GM12878 (cell line): ENCODE data around the gene UFD1. TPM values are rescaled to one million over a fixed set of nuclear protein-coding genes. Genes with fewer than 3 reads are reported as not detected.
A peak's percentile ranks its signal among the peaks of the same experiment; 100 is the strongest.

Experiments
- ATAC-seq: fragments of 200-7000 bp; cut with Tn5 transposase; 3 replicates; pipeline ENCODE4 v1.9.1; 2020; ENCODE audit warnings: mild to moderate bottlenecking, moderate library complexity
- BruUV-seq: library from RNA; stranded (reverse); fragments of 400-500 nt; replicated peaks from 2 replicates; lab custom pipeline; 2021; lab: Mats Ljungman, UMichigan
- CTCF ChIA-PET: fragments of 300-600 bp; sonication (Branson Sonifier 250); formaldehyde crosslinking; extraction: SDS; loops from one replicate; lab custom pipeline; 2021; ENCODE audit warnings: inconsistent platforms; lab: Yijun Ruan, JAX
- POLR2A ChIA-PET: fragments of 350-600 bp; formaldehyde crosslinking; extraction: SDS; loops from one replicate; lab custom pipeline; 2021; ENCODE audit warnings: inconsistent platforms; lab: Charles Lee
- RAD21 ChIA-PET: fragments of 300-600 bp; sonication (Branson Sonifier 250); formaldehyde crosslinking; loops from one replicate; lab custom pipeline; 2023; ENCODE audit warnings: antibody characterized with exemption; ENCODE audit not compliant: unreplicated experiment; lab: Charles Lee
- SMC1A ChIA-PET: fragments of 300-600 bp; sonication (Branson Sonifier 250); formaldehyde crosslinking; loops from one replicate; lab custom pipeline; 2023; ENCODE audit not compliant: unreplicated experiment, uncharacterized antibody; lab: Charles Lee
- DNase-seq: peaks from one replicate; pipeline ENCODE4 v3.0.0-alpha.2; 2011; ENCODE audit warnings: low read depth, low spot score
- FAIRE-seq: peaks from 3 replicates; lab custom pipeline; 2011; peaks lifted over from hg19 to GRCh38; lab: Jason Lieb, UNC
- H2AFZ ChIP-seq: 2 replicates; pipeline ENCODE4 v1.6.0; 2011; ENCODE audit warnings: low read depth, low read length, control low read depth; ENCODE audit not compliant: control insufficient read depth
- H3K27ac ChIP-seq: 2 replicates; pipeline ENCODE4 v1.5.1; 2011; ENCODE audit warnings: control low read depth; ENCODE audit not compliant: control insufficient read depth, insufficient read depth
- H3K27me3 ChIP-seq, 2 experiments: replicated peaks in 1 of 2; 2 replicates each; pipeline versions ENCODE4 v1.6.0 to v1.6.1; 2011; ENCODE audit warnings: low read length in 1 of 2; ENCODE audit not compliant: control insufficient read depth in 2 of 2, insufficient read depth in 2 of 2
- H3K36me3 ChIP-seq, 2 experiments: 2 replicates each; pipeline ENCODE4 v1.5.1; 2011; ENCODE audit warnings: low read length in 1 of 2; ENCODE audit not compliant: control insufficient read depth in 2 of 2, insufficient read depth in 2 of 2
- H3K4me1 ChIP-seq: 2 replicates; pipeline ENCODE4 v1.6.1; 2011; ENCODE audit warnings: mild to moderate bottlenecking, low read length, moderate library complexity, mixed read lengths; ENCODE audit not compliant: control insufficient read depth, insufficient read depth
- H3K4me2 ChIP-seq: 2 replicates; pipeline ENCODE4 v1.6.0; 2011; ENCODE audit warnings: control low read depth; ENCODE audit not compliant: control insufficient read depth, insufficient read depth
- H3K4me3 ChIP-seq: fragments of 200-600 bp; sonication (generic); 2 replicates; pipeline ENCODE4 v1.5.1; 2016
- H3K79me2 ChIP-seq: 2 replicates; pipeline ENCODE4 v1.6.0; 2011; ENCODE audit warnings: low read length; ENCODE audit not compliant: control insufficient read depth, insufficient read depth
- H3K9ac ChIP-seq: 2 replicates; pipeline ENCODE4 v1.8.0; 2011; ENCODE audit warnings: low read length, control low read depth, mixed read lengths; ENCODE audit not compliant: control insufficient read depth, insufficient read depth
- H3K9me3 ChIP-seq: replicated peaks from 3 replicates; pipeline ENCODE4 v1.5.1; 2011; ENCODE audit warnings: mild to moderate bottlenecking, low read length; ENCODE audit not compliant: control insufficient read depth, insufficient read depth
- H4K20me1 ChIP-seq: 2 replicates; pipeline ENCODE4 v1.6.0; 2011; ENCODE audit not compliant: control insufficient read depth, insufficient read depth
- CHD2 ChIP-seq: IDR thresholded peaks from 2 replicates; pipeline ENCODE4 v1.6.1; 2011; ENCODE audit warnings: low read depth, low read length, improper control_type of control experiment, borderline replicate concordance
- GATAD2B ChIP-seq: fragments of 450-650 bp; conservative IDR thresholded peaks from 2 replicates; pipeline ENCODE4 v1.6.1; 2017; ENCODE audit warnings: low read depth, mild to moderate bottlenecking, moderate library complexity
- POLR2AphosphoS2 ChIP-seq: IDR thresholded peaks from 2 replicates; pipeline ENCODE4 v1.6.1; 2011; ENCODE audit warnings: low read depth, mild to moderate bottlenecking, low read length, improper control_type of control experiment, moderate library complexity
- POU2F2 ChIP-seq: IDR thresholded peaks from 3 replicates; pipeline ENCODE4 v1.6.1; 2011; ENCODE audit warnings: low read depth, mild to moderate bottlenecking, low read length, borderline replicate concordance
- RELA ChIP-seq: fragments of 450-650 bp; IDR thresholded peaks from 2 replicates; pipeline ENCODE4 v1.8.0; 2014; ENCODE audit warnings: borderline replicate concordance; ENCODE audit not compliant: partially characterized antibody
- SMC3 ChIP-seq: IDR thresholded peaks from 2 replicates; pipeline ENCODE4 v1.6.1; 2011; ENCODE audit warnings: low read length, improper control_type of control experiment, borderline replicate concordance
- SP1 ChIP-seq: IDR thresholded peaks from one replicate; pipeline ENCODE4 v1.6.1; 2011; ENCODE audit warnings: low read depth, low read length
- SUZ12 ChIP-seq: fragments of 200-600 bp; sonication (generic); IDR thresholded peaks from one replicate; pipeline ENCODE4 v1.6.1; 2018; ENCODE audit warnings: antibody characterized with exemption, mild to moderate bottlenecking; ENCODE audit not compliant: unreplicated experiment
- ZBTB40 ChIP-seq: fragments of 450-650 bp; IDR thresholded peaks from 2 replicates; pipeline ENCODE4 v1.6.1; 2016; ENCODE audit warnings: mild to moderate bottlenecking, moderate library complexity, borderline replicate concordance
- WGBS: methylation state at CpG from one replicate; pipeline ENCODE4 v1.1.6; 2016; ENCODE audit warnings: low lambda C conversion rate; ENCODE audit not compliant: insufficient replicate concordance, insufficient coverage; ENCODE audit errors: missing lambda C conversion rate; 5-methylcytosine and 5-hydroxymethylcytosine counted together
- in situ Hi-C: fragments of 300-500 bp; cut with MboI; formaldehyde crosslinking; loops from 9 replicates; pipeline ENCODE4 v1.14.3; 2018; ENCODE audit warnings: mixed read lengths
- intact Hi-C: fragments of 100-400 bp; cut with micrococcal nuclease; formaldehyde crosslinking; loops from one replicate; pipeline ENCODE4 v1.14.2; 2022; ENCODE audit not compliant: unreplicated experiment
- polyA plus RNA-seq, 11 experiments: library from polyadenylated mRNA; depleted of rRNA in 4 of 11; unstranded in 6 of 11; stranded (reverse) in 5 of 11; fragments of >200 nt; fragmentation: Nextera tagmentation in 4 of 11; fragmentation: Illumina TruSeq in 1 of 11; extraction: Ambion mirVana in 4 of 11; extraction: Trizol in 1 of 11; gene quantifications; 1 replicate in 1 of 11; 2 replicates in 10 of 11; pipeline versions ENCODE4 v1.2.1 to v1.2.3, GENCODE V29; 2011 to 2016; ENCODE audit warnings: inconsistent platforms in 2 of 11, missing spikeins in 2 of 11, low read depth in 1 of 11
- total RNA-seq, 4 experiments: library from RNA; depleted of rRNA in 3 of 4; stranded (reverse); fragments of >200 nt in 3 of 4; fragmentation: Illumina TruSeq in 1 of 4; extraction: Trizol in 1 of 4; gene quantifications; 2 replicates each; pipeline versions ENCODE4 v1.2.1 to v1.2.3, GENCODE V29; 2013 to 2021
- TF ChIP-seq, protein P1 (sequence below), 3 experiments: IDR thresholded peaks in 2 of 3; conservative IDR thresholded peaks in 1 of 3; 2 replicates each; pipeline ENCODE4 v1.5.1; 2011; ENCODE audit warnings: low read depth in 3 of 3, low read length in 3 of 3, mild to moderate bottlenecking in 3 of 3, control low read depth in 2 of 3, moderate library complexity in 2 of 3, inconsistent platforms in 1 of 3, mixed read lengths in 1 of 3; ENCODE audit not compliant: control insufficient read depth in 2 of 3, insufficient read depth in 1 of 3; ENCODE audit errors: extremely low read depth in 1 of 3

Gene UFD1
- total and polyA plus RNA-seq, 10 of the 15 experiments (the other 5 are each of a cell fraction or from before 2014, with no cell fraction given) = 67.2 to 143 (median 117) TPM

GRCh38 chr22:19495562-19496323, 16.8 kb upstream of the UFD1 start:
- ChIA-PET CTCF (interaction anchor here (0.7 to 1.3 kb wide), 2 partner anchors 127 to 134 kb away, joined by 3 to 10 read pairs; no protein-coding TSS in a partner anchor), POLR2A (no interaction called here)

More at GRCh38 chr22:19495562-19496323, 16.8 kb upstream of the UFD1 start:
- TF ChIP-seq POLR2AphosphoS2 (no peak), SMC3 (peak; percentile 23; the same call in 1 of the 2 replicates), POU2F2 (no peak), SUZ12 (no peak), CHD2 (no peak), SP1 (no peak), GATAD2B (no peak), ZBTB40 (no peak), RELA (no peak)
- TF ChIP-seq, protein P1, sequence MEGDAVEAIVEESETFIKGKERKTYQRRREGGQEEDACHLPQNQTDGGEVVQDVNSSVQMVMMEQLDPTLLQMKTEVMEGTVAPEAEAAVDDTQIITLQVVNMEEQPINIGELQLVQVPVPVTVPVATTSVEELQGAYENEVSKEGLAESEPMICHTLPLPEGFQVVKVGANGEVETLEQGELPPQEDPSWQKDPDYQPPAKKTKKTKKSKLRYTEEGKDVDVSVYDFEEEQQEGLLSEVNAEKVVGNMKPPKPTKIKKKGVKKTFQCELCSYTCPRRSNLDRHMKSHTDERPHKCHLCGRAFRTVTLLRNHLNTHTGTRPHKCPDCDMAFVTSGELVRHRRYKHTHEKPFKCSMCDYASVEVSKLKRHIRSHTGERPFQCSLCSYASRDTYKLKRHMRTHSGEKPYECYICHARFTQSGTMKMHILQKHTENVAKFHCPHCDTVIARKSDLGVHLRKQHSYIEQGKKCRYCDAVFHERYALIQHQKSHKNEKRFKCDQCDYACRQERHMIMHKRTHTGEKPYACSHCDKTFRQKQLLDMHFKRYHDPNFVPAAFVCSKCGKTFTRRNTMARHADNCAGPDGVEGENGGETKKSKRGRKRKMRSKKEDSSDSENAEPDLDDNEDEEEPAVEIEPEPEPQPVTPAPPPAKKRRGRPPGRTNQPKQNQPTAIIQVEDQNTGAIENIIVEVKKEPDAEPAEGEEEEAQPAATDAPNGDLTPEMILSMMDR (IDR thresholded peaks at IDR 0.05 in 2 of 3, conservative IDR thresholded peaks at IDR 0.05 in 1 of 3; ENCODE audit: control insufficient read depth in 2 of 3, extremely low read depth in 1 of 3, insufficient read depth in 1 of 3, low read depth in 3 of 3, low read length in 3 of 3) = 0 out of 6 replicates have a peak, but pooled peaks of 1 of the 3 experiments have one; percentile 4
- DNase-seq = no peak
- ChIA-PET SMC1A (interaction anchor here (1.0 kb wide), 1 partner anchor 134 kb away, joined by 3 read pairs; no protein-coding TSS in a partner anchor), RAD21 (interaction anchor here (1.0 kb wide), 1 partner anchor 134 kb away, joined by 3 read pairs; no protein-coding TSS in a partner anchor)
- in situ Hi-C loops (no loop called here), intact Hi-C loops (loop anchor here (2.0 kb wide), 1 partner anchor 135 kb away; no protein-coding TSS in a partner anchor)
- no peak overlapping the region for H2AFZ ChIP-seq
- FAIRE-seq = peak; percentile 66
- H4K20me1 ChIP-seq = no peaks in the 10 kb centered on the region
- H3K4me2 ChIP-seq = no peak overlapping the region
- BruUV-seq = no TSS peak
- H3K9ac ChIP-seq = no peak overlapping the region
- peaks cover 17 to 27% of the 10 kb centered on the region in 2 experiments; a peak in 3 of 4 replicates for H3K36me3 ChIP-seq
- WGBS = 69% methylated on average over 5 of the region's 5 CpGs
- no peaks in the 10 kb centered on the region for H3K79me2 ChIP-seq
- no peaks in the 10 kb centered on the region for H3K27me3 ChIP-seq
- no peaks in the 10 kb centered on the region for H3K9me3 ChIP-seq
- H3K4me3 ChIP-seq = no peak overlapping the region
- ATAC-seq = no peak
- H3K27ac ChIP-seq = no peak overlapping the region
- H3K4me1 ChIP-seq = no peaks in the 10 kb centered on the region
